ENCODE data around the gene LRP6. TPM values are rescaled to one million over a fixed set of nuclear protein-coding genes. Genes with fewer than 3 reads are reported as not detected.

Gene LRP6
- total and polyA plus RNA-seq, 2 of the 13 experiments (the other 11 are each of a cell fraction or from before 2014, with no cell fraction given): 33.8 to 42.0 TPM

GRCh38 chr12:12091071-12091470 lies 175.8 kb downstream of the LRP6 start:
- H2AFZ ChIP-seq (ENCODE audit: low read length): no peak overlapping the region
- in situ Hi-C loops (cut with HindIII; ENCODE audit: extremely low pct_ligation_motif_present, low pct_unique_long_range_greater_than_20kb): loop anchor here (25.0 kb wide), 1 partner anchor 621 kb away; the partner anchor contains the start of gene CDKN1B
- H3K36me3 ChIP-seq (replicated peaks in 1 of 2; ENCODE audit: control insufficient read depth in 1 of 2, insufficient read depth in 2 of 2, low read length in 2 of 2): no peaks in the 10 kb centered on the region
- TF ChIP-seq MAFG (CRISPR knock-in tag; IDR thresholded peaks at IDR 0.05) (no peak), ZNF275 (CRISPR knock-in tag; IDR thresholded peaks at IDR 0.05; ENCODE audit: borderline replicate concordance) (no peak), ZNF142 (CRISPR knock-in tag; IDR thresholded peaks at IDR 0.05) (no peak), CC2D1A (CRISPR knock-in tag; IDR thresholded peaks at IDR 0.05) (no peak), STAG1 (CRISPR knock-in tag; IDR thresholded peaks at IDR 0.05) (peak; percentile 5; the same call in 1 of the 2 replicates), RFX5 (IDR thresholded peaks at IDR 0.05; ENCODE audit: low read depth, low read length) (no peak)
- no peaks in the 10 kb centered on the region for H3K79me2 ChIP-seq (ENCODE audit: insufficient read depth, low read length)
- intact Hi-C loops (cut with micrococcal nuclease; ENCODE audit: unreplicated experiment): loop anchor here (10.0 kb wide), 1 partner anchor 74 kb away; no protein-coding TSS in a partner anchor
- no peak overlapping the region for H3K4me2 ChIP-seq (ENCODE audit: low read depth, low read length)
- no peak overlapping the region for H3K27ac ChIP-seq (ENCODE audit: extremely low read length, insufficient read depth, low read length)
- H3K4me1 ChIP-seq (ENCODE audit: insufficient read depth, low read length): peaks cover 61% of the 10 kb centered on the region
- 44% methylated on average over 3 of the region's 3 CpGs for WGBS (ENCODE audit: low lambda C conversion rate)
- no peak overlapping the region for H3K9ac ChIP-seq (ENCODE audit: insufficient read depth, low read depth, low read length)
- BruUV-seq (replicated peaks): no TSS peak
- ChIA-PET CTCF (ENCODE audit: low intra/inter-chr PET ratio, low total read pairs) (no interaction called here), POLR2A (no interaction called here)
- no peaks in the 10 kb centered on the region for H4K20me1 ChIP-seq (ENCODE audit: insufficient read depth, low read length)
- no peak overlapping the region for H3K4me3 ChIP-seq (replicated peaks in 1 of 3; ENCODE audit: insufficient read depth in 1 of 3, low read depth in 2 of 3, low read length in 3 of 3)
- no peaks in the 10 kb centered on the region for H3K9me3 ChIP-seq (ENCODE audit: low read length)
- no peak for FAIRE-seq
- DNase-seq (ENCODE audit: low spot score): no peak
- peaks cover 0 to 3% of the 10 kb centered on the region in 2 experiments; a peak in 1 of 5 replicates for H3K27me3 ChIP-seq (ENCODE audit: control insufficient read depth in 1 of 2, insufficient read depth in 2 of 2, low read length in 2 of 2)
- no peak for ATAC-seq

Measured in HepG2 (cell line).